ENCODE measurements around the gene CYP3A5. TPM values are rescaled to one million over a fixed set of nuclear protein-coding genes. Genes with fewer than 3 reads are reported as not detected.
A peak's percentile ranks its signal among the peaks of the same experiment; 100 is the strongest.

CYP3A5 gene
- total and polyA plus RNA-seq, 2 of the 13 experiments (the other 11 are each of a cell fraction or from before 2014, with no cell fraction given), result 5.7 to 9.3 TPM

GRCh38 chr7:99693427-99694200 is 13.8 kb upstream of the CYP3A5 start (continued):
- TF ChIP-seq SIN3B (IDR thresholded peaks at IDR 0.05; ENCODE audit: low read length) (no peak), FOXP1 (IDR thresholded peaks at IDR 0.05) (no peak), FOXP1 (CRISPR knock-in tag; IDR thresholded peaks at IDR 0.05) (peak; percentile 78), ZNF556 (CRISPR knock-in tag; IDR thresholded peaks at IDR 0.05; ENCODE audit: borderline replicate concordance) (no peak), MLXIP (CRISPR knock-in tag; IDR thresholded peaks at IDR 0.05; ENCODE audit: borderline replicate concordance) (no peak), CHCHD3 (CRISPR knock-in tag; IDR thresholded peaks at IDR 0.05) (peak; percentile 85; the same call in 1 of the 2 replicates), GATA4 (IDR thresholded peaks at IDR 0.05; ENCODE audit: borderline replicate concordance, low read depth) (peak; percentile 41; the same call in 1 of the 2 replicates), NFIC (IDR thresholded peaks at IDR 0.05; ENCODE audit: low read length) (no peak), ETS1 (CRISPR knock-in tag; IDR thresholded peaks at IDR 0.05) (no peak), ZNF282 (IDR thresholded peaks at IDR 0.05; ENCODE audit: partially characterized antibody) (no peak), ZNF468 (CRISPR knock-in tag; IDR thresholded peaks at IDR 0.05) (no peak), SP140L (CRISPR knock-in tag; IDR thresholded peaks at IDR 0.05; ENCODE audit: borderline replicate concordance) (no peak), CBFB (CRISPR knock-in tag; IDR thresholded peaks at IDR 0.05) (peak; percentile 68; the same call in 1 of the 2 replicates), FOXJ3 (CRISPR knock-in tag; IDR thresholded peaks at IDR 0.05; ENCODE audit: borderline replicate concordance) (peak; percentile 94)
- TF ChIP-seq, protein P1, sequence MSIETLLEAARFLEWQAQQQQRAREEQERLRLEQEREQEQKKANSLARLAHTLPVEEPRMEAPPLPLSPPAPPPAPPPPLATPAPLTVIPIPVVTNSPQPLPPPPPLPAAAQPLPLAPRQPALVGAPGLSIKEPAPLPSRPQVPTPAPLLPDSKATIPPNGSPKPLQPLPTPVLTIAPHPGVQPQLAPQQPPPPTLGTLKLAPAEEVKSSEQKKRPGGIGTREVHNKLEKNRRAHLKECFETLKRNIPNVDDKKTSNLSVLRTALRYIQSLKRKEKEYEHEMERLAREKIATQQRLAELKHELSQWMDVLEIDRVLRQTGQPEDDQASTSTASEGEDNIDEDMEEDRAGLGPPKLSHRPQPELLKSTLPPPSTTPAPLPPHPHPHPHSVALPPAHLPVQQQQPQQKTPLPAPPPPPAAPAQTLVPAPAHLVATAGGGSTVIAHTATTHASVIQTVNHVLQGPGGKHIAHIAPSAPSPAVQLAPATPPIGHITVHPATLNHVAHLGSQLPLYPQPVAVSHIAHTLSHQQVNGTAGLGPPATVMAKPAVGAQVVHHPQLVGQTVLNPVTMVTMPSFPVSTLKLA (IDR thresholded peaks at IDR 0.05), result no peak
- TF ChIP-seq, protein P2, sequence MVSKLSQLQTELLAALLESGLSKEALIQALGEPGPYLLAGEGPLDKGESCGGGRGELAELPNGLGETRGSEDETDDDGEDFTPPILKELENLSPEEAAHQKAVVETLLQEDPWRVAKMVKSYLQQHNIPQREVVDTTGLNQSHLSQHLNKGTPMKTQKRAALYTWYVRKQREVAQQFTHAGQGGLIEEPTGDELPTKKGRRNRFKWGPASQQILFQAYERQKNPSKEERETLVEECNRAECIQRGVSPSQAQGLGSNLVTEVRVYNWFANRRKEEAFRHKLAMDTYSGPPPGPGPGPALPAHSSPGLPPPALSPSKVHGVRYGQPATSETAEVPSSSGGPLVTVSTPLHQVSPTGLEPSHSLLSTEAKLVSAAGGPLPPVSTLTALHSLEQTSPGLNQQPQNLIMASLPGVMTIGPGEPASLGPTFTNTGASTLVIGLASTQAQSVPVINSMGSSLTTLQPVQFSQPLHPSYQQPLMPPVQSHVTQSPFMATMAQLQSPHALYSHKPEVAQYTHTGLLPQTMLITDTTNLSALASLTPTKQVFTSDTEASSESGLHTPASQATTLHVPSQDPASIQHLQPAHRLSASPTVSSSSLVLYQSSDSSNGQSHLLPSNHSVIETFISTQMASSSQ (IDR thresholded peaks at IDR 0.05; ENCODE audit: low read depth), result no peak
- TF ChIP-seq, protein P2 (CRISPR knock-in tag; IDR thresholded peaks at IDR 0.05; ENCODE audit: borderline replicate concordance), result peak; percentile 88
- TF ChIP-seq, protein P3, sequence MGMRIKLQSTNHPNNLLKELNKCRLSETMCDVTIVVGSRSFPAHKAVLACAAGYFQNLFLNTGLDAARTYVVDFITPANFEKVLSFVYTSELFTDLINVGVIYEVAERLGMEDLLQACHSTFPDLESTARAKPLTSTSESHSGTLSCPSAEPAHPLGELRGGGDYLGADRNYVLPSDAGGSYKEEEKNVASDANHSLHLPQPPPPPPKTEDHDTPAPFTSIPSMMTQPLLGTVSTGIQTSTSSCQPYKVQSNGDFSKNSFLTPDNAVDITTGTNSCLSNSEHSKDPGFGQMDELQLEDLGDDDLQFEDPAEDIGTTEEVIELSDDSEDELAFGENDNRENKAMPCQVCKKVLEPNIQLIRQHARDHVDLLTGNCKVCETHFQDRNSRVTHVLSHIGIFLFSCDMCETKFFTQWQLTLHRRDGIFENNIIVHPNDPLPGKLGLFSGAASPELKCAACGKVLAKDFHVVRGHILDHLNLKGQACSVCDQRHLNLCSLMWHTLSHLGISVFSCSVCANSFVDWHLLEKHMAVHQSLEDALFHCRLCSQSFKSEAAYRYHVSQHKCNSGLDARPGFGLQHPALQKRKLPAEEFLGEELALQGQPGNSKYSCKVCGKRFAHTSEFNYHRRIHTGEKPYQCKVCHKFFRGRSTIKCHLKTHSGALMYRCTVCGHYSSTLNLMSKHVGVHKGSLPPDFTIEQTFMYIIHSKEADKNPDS (CRISPR knock-in tag; IDR thresholded peaks at IDR 0.05), result 0 out of 2 replicates have a peak, but pooled peaks have one; percentile 78

All from HepG2 (cell line).